ENCODE results near the gene SACS. TPM values are rescaled to one million over a fixed set of nuclear protein-coding genes. Genes with fewer than 3 reads are reported as not detected.

Gene SACS
- total RNA-seq, 1 donor from 2014 or later: 9.4 TPM

DNA sequence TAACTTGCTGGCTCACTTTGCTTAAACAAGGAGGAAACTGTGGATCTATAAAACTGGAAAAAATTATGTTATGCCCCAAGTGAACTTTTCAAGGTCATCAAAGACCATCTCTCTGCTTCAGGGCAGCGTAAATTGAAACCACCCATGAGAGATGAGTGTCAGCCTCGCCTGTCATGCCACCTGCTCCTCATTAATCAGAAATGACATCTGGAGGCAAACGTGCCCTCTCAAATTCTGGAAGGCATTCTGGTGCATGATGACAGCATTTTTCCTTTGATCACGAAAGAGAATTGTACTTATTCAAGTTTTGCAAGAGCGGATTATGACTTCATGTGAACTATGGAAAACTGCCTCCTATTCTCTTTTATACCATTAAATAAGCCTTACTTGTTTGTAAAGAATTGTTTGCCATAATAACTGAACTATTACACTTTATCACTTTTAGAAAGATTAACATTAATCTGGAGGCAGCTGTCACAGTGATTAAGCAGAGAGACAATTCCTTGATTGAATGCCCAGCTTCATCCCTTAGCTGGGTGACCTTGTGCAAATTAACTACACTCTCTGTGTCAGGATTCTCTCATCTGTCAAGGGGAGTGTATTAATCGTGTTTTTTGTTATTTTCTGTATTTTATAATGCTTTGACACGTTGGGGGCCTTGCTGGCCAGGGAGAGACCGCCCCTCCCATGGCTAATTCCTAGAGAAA, 17.0 kb upstream of the SACS start:
- TF ChIP-seq, protein P1, sequence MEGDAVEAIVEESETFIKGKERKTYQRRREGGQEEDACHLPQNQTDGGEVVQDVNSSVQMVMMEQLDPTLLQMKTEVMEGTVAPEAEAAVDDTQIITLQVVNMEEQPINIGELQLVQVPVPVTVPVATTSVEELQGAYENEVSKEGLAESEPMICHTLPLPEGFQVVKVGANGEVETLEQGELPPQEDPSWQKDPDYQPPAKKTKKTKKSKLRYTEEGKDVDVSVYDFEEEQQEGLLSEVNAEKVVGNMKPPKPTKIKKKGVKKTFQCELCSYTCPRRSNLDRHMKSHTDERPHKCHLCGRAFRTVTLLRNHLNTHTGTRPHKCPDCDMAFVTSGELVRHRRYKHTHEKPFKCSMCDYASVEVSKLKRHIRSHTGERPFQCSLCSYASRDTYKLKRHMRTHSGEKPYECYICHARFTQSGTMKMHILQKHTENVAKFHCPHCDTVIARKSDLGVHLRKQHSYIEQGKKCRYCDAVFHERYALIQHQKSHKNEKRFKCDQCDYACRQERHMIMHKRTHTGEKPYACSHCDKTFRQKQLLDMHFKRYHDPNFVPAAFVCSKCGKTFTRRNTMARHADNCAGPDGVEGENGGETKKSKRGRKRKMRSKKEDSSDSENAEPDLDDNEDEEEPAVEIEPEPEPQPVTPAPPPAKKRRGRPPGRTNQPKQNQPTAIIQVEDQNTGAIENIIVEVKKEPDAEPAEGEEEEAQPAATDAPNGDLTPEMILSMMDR (IDR thresholded peaks at IDR 0.05; ENCODE audit: borderline replicate concordance): no peak
- H3K27ac ChIP-seq (replicated peaks): no peak overlapping the region
- H3K9me3 ChIP-seq (replicated peaks): no peaks in the 10 kb centered on the region
- intact Hi-C loops (cut with micrococcal nuclease): no loop called here
- H3K4me3 ChIP-seq: no peak overlapping the region
- H3K36me3 ChIP-seq: no peaks in the 10 kb centered on the region
- no peaks in the 10 kb centered on the region for H3K27me3 ChIP-seq (ENCODE audit: low read depth)
- H3K4me1 ChIP-seq: no peaks in the 10 kb centered on the region
- DNase-seq: no peak

DNA sequence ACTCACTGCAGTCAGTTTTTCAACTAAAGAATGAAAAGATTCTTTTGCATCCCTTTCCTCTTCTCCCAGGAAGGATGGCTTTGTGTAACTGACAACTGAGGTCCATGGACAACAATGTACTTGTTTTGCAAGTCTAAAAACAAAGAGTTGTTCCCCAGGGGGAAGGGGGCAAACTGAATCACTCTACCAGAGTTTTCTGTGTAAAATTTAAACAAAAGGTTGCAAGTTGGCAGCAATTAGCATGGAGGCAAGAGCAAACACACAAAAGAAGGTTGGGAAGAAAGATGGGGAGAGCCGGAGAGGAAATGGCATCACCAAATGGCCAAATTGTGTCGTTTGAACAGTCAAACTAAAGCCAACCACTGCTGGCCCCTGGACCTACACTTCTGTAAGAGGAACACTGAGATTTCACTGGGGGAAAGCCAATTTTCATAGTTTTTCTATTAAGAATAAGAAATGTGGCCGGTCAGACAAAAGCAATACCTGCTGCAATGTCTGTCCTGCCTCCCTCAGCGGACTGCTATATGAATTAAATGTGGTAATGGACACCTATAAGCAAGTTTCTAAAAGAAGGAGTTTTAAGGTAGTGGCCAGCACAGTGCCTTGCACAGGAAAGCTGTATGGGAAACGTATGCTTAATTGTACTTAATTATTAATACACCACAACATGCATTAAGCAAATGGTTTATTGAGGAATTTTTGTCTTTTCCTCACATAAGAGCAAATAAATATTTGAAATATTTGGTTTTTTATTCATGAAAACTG, 16.1 kb upstream of the SACS start:
- H3K4me1 ChIP-seq: no peaks in the 10 kb centered on the region
- no peaks in the 10 kb centered on the region for H3K27me3 ChIP-seq (ENCODE audit: low read depth)
- TF ChIP-seq, protein P1 (IDR thresholded peaks at IDR 0.05; ENCODE audit: borderline replicate concordance): no peak
- intact Hi-C loops (cut with micrococcal nuclease): no loop called here
- no peak for DNase-seq
- H3K27ac ChIP-seq (replicated peaks): no peak overlapping the region
- H3K4me3 ChIP-seq: no peak overlapping the region
- no peaks in the 10 kb centered on the region for H3K36me3 ChIP-seq
- no peaks in the 10 kb centered on the region for H3K9me3 ChIP-seq (replicated peaks)

DNA sequence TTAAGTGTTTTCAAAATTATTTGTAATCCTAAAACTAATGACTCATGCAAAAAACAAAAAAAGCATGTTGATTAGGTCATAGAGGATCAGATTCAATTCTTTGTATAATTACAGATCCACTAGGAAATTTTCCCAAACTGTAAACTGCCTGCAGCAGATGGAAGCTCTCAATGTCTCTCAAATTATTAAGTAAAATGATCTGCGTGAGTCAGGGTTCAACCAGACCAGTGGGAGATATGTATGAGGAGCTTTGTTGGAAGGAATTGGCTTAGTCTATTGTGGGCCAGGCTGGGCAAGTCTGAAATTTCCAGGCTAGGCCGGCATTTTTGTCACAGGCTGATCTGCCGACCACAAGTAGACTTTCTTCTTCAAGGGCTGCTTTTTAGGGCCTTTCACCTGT, 14.4 kb upstream of the SACS start:
- Histone ChIP-seq H3K4me3 (no peak overlapping the region), H3K27me3 (ENCODE audit: low read depth) (no peaks in the 10 kb centered on the region), H3K36me3 (no peaks in the 10 kb centered on the region), H3K9me3 (replicated peaks) (no peaks in the 10 kb centered on the region), H3K4me1 (no peaks in the 10 kb centered on the region), H3K27ac (replicated peaks) (no peak overlapping the region)
- intact Hi-C loops (cut with micrococcal nuclease): no loop called here
- no peak for DNase-seq
- TF ChIP-seq, protein P1 (IDR thresholded peaks at IDR 0.05; ENCODE audit: borderline replicate concordance): no peak

- Histone ChIP-seq H3K27ac (replicated peaks) (no peak overlapping the region), H3K4me1 (no peaks in the 10 kb centered on the region), H3K27me3 (ENCODE audit: low read depth) (no peaks in the 10 kb centered on the region), H3K36me3 (no peaks in the 10 kb centered on the region), H3K4me3 (no peak overlapping the region), H3K9me3 (replicated peaks) (no peaks in the 10 kb centered on the region)
- TF ChIP-seq, protein P1 (IDR thresholded peaks at IDR 0.05; ENCODE audit: borderline replicate concordance): no peak
- no peak for DNase-seq
- intact Hi-C loops (cut with micrococcal nuclease): no loop called here
Observed at GRCh38 chr13:23445794-23446193, 12.3 kb upstream of the SACS start.

DNA sequence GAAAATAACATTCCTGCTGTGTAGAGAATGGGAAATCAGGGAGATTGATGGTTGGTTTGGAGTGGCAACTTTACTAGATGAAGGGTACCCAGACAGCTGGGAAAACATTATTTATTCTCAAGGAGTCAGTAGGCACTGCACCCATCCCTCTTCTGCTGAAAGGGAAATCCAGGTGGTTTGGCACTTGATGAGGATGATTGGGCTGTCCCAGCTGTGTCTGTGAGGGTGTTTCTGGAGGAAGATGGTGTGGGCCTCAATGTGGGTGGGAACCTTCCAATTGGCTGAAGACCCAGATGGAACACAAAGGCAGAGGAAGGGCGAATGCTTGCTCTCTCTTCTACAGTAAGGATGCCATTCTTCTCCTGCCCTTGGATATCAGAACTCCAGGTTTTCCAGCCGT, 10.4 kb upstream of the SACS start:
- Histone ChIP-seq H3K36me3 (no peaks in the 10 kb centered on the region), H3K4me1 (no peaks in the 10 kb centered on the region), H3K9me3 (replicated peaks) (no peaks in the 10 kb centered on the region), H3K4me3 (no peak overlapping the region), H3K27ac (replicated peaks) (no peak overlapping the region), H3K27me3 (ENCODE audit: low read depth) (no peaks in the 10 kb centered on the region)
- TF ChIP-seq, protein P1 (IDR thresholded peaks at IDR 0.05; ENCODE audit: borderline replicate concordance): no peak
- intact Hi-C loops (cut with micrococcal nuclease): no loop called here
- no peak for DNase-seq

Data from left ventricle myocardium inferior (tissue), 1 donor.